NCI-H2171 (cell line): ENCODE data around the gene CLBA1.

Source experiments
- DNase-seq: peaks from one replicate; lab custom pipeline; 2025; lab: John Stamatoyannopoulos, UW

The CLBA1 gene

DNA sequence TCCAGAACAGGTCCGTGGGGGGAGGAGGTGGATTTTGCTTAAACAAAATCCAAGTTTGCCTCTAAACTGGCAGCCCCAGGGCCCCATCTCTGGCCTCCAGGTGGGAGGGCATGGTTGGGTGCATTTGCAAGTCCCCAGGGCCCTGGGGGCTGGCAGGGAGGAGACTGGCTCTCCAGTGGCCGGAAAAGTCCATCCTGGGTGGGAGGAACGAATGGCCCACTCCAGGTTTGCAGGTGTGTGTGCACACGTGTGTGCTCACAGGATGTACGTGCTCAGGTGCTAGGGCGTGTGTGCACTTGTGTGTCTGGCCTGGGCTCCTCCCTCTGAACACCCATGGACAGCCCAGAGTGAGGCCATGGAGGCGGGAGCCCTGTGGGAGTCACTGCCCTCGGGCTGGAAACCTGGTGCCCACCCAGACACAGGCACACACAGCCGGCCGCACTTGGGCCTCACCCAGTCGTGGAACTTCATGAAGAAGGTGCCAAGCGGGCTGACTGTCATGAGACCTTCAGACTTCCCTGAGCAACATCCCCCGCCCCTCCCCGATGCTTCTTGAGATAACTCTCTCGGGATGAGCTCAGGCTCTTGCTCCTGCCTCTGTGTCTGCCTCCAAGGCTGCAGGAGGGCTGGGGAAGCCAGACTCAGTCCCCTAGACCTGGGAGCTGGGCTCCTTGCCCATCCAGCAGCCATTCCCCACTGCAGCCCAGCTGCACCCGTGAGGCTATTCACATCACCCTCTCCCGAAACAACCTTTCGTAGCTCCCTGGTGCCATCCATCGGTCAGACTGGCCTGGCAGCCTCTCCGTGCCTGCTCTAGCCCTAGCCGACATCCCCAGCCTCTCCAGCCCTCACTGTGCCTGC, 16.8 kb upstream of the CLBA1 start:
- peak; percentile 45 for DNase-seq

DNA sequence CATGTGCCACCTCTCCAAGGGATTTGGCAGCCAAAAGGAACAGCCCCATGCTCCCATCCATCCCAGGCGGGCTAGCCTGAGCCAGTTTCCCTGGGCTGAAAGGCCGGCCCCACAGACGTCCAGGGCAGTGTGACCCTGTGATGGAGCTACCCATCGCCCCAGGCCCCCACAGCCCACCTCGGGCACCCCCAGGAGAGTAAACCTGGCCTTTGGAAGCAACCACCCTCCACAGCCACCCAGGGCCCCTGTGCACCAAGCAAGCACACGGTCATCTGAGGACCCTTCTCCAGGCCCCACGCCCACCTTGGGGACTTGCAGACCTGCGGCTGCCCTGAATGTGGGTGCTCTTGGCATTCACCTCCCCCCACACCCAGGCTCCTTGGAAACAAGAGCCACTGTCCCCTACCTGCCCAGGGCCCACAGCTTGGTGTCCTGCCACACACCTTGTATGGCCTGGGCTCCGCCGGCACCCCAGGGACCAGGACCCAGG, 15.8 kb upstream of the CLBA1 start:
- DNase-seq = no peak

DNA sequence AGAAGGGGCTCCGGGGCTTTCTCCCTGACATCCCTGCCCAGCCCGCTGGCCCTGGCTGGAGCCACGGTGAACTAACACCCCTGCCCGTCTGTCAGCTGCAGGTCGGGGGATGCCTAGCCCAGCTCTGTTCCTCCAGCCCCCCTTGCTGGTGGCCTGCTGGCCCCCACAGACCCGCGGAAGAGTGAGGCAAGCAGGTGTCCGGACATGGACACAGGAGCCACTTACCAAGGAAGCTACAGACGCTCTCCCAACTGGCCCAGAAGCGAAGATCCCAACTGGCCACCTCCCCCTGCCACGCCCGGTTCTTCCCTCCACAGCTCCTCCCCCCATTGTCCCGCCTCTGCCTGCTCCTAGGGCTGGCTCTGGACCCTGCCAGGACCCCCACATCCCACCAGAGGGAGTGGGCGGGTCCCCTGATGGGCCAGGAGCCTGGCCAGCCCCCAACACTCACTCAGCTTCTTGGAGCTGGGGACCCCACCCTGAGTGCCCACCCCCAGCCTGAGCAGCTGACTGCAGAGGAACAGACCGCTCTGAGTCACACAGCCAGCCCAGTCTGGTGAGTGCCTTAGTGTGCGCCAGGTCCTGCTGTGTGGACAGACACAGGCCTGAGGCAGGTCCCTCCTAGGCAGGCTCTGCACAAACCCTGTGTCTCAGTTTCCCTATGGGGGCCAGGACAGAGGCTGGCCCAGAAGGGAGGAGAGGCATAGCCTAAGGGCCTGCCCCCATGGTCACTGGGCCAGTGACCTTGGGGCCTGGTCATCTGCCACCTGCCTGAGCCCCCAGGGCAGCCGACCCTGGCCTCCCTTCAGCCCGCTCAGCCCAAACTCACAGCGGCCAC, 15.1 kb upstream of the CLBA1 start:
- no peak for DNase-seq

DNA sequence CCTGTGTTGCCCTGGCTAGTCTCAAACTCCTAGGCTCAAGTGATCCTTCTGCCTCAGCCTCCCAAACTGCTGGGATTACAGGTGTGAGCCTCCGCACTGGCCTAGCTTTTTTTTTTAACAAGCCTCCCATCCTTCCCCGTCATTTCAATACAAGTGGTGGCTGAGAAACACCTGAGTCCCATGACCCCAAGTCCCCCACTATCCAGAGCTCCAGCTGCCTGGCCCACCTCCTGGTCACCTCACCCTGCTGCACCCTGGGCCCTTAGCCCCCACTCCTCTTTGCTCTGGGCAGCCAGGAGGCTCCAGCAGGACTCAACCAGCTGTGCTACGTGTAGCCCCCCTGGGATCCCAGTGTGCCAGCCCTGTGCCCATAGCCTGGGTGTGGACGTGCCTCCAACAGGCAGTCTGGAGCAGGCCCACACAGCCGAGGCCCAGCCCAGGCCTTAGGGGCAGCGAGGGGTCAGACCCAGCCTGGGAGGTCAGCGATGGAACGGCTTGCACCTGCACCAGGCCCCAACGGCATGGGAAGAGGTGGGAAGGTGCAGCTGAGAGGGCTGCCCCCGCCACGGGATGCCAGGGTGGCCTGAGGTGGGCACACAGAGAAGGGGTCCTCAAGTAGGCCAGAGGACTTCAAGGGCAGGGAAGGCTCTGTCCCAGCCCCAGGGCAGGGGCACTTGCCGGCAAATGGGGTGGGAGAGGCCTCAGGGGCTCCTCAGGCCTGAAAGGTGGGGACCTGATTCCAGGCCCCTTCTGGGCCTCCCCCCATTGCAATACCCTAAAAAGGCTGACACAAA, 13.9 kb upstream of the CLBA1 start:
- DNase-seq = no peak

DNA sequence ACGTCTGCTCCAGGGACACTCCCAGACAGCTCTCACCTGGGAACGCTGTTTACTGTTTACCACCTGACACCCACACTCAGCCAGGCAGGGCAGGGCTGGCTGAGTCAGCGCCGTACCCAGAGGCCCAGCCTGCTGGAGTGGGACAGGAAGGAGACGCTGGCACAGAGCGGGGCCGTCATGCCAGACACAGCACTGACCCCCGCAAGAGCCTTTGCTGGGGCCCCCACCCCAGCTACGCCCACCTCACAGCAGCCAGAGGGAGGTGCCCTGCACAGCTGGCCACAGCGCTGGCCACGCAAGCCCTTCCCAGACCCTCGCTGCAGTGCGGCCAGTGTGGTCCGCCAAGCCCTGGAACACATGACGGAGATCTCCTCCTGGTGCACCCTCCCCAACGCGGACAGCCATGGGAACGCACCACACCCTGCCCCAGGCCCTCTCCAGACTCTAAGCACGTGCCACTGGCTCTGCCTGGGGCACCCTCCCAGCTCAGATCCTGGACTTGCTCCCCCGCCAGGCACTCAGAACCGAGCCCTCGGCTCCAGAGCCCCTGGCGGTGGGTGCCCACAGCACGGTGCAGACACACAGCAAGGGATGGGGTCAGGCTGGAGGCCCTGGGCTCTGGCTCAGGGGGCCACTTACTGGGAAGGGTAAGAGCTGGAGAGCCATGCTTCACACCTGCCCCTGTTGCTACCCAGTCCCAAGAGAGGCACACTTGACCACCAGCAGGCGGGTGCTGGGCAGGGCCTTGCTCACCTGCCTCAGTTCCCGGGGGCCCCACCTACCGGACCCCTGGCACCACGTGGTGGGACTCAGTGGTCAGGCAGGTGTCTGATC, 13.1 kb upstream of the CLBA1 start:
- peak; percentile 66 for DNase-seq

DNA sequence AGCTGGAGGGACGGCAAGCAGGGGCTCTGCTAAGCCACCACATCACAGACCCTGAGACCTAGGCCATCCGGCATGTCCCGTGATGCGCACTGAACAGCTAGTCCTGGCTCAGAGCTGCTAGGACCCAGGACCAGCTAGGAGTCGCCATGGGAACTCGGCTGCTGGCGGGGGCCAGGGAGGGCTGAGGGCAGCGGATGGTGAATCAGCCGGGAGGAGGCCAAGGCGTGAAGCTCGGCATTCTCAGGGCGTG, 12.5 kb upstream of the CLBA1 start:
- no peak for DNase-seq

DNA sequence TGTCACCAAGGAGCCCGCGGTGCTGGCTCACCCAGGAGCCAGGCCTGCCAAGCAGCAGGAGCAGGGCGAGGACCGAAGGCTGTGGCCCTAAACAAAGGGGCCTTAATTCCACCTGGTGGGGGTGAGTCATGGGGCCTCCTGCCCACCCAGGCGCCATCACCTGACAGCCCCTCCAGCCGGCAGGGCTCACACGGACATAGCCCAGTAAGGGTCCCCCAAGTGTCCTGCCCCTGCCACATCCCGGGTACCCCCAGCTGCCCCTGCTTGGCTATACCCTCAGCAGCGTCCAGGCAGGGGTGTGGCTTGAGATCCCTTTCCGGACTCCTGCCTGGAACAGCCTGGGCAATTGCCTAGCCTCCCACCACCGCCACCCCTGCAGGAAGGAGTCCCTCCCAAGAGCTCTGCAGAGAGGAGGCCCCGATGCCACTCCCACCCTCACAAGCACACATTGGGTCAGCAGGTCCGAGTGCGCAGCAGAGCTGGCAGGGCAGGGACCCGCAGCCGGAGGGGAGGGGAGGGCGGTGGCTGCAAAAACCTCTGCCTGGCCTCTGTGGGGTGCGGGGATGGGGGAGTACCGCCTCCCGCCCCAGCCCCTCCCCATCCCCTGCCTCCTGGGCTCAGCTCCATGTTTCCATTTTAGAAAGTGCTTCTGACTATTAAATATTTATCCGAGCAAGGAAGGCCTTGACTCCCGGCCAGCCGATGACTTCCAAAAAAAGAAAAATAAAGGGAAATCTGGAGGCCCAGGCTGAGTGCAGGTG, 12.0 kb upstream of the CLBA1 start:
- DNase-seq = no peak

DNA sequence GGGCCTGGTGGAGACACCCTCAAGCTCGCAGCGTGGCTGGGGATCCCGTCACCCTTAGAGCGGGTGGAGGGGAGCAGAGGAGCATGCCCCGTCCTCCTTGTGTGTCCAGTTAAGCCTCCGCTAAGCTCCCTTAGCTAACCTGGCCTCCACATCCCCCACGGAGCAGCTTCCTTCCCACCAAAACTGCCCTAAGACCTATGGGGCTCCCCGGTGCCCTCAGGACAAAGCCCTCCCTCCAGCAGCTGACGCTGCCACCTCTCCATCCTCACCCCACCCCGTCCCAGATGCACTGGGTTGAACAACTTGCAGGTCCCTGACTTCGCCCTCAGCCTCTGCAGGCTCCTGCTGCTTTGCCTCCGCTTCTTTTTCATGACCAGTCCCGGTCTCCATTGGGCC, 11.4 kb upstream of the CLBA1 start:
- no peak for DNase-seq

DNA sequence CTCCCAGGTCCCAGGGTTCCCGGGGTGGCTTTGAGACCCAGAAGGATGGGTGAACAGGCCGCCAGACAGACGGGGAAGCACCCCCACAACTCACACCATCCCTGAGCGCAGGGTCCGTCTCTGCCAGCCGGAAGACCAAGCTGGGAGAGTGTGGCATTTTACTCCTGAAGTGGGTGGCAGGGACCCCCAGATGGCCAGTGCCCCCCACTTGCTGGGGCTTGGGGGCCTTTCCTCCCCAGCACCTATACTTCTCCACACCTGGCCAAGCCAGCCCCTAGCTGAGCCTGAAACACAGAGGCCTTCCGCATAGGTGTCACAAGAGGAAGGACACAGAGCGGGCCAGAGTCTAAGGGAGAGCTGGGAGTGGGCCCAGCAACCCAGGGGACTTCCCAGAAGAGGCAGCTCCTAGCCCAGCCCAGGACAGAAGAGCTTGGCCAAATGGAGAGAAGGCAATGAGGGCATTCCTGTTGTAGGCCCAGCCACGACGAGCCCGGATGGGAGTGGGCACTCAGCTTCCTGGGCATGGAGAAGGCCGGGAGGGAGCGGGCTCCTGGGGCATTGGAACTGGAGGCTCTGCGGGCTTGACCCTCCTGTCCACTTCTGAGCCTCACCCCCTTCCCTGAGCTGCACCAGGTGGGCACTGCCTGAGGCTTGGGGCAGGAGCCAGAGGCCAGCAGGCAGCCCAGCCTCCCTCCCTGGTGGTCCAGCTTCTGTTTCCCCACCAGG, 10.8 kb upstream of the CLBA1 start:
- no peak for DNase-seq

DNA sequence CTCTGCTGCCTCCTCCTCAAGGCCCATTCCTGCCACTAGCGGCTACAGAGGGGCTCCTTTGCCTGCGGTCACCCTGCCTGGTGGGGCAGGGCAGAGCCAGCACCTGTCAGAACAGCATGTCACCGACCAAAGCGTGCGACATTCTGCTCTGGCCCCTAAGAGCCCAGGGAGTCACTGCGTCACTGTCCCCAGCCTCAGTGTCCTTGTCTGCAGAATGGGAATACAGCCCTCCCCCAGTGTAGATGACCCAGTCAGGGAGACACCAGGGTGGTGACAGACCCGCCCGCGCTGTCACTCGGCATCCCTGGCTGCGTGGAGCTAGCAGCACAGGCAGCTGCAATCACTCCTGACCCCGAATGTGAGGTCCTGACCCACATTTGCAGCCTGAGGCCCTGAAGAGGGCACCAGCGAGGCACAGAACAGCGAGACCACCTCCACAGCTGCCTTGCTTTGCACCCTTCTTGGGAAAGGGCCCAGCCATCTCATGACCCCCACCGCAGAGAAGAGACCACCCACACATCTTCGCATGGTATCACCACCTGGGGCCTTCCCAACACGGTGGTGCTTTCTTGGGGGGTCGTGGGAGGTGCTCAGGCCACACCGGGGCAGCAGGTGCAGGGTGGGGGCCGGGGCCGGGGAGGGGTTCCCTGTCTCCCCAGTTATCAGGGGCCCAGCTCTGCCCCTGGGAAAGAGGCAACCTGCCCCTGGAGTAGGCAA, 9.9 kb upstream of the CLBA1 start:
- DNase-seq = no peak

DNA sequence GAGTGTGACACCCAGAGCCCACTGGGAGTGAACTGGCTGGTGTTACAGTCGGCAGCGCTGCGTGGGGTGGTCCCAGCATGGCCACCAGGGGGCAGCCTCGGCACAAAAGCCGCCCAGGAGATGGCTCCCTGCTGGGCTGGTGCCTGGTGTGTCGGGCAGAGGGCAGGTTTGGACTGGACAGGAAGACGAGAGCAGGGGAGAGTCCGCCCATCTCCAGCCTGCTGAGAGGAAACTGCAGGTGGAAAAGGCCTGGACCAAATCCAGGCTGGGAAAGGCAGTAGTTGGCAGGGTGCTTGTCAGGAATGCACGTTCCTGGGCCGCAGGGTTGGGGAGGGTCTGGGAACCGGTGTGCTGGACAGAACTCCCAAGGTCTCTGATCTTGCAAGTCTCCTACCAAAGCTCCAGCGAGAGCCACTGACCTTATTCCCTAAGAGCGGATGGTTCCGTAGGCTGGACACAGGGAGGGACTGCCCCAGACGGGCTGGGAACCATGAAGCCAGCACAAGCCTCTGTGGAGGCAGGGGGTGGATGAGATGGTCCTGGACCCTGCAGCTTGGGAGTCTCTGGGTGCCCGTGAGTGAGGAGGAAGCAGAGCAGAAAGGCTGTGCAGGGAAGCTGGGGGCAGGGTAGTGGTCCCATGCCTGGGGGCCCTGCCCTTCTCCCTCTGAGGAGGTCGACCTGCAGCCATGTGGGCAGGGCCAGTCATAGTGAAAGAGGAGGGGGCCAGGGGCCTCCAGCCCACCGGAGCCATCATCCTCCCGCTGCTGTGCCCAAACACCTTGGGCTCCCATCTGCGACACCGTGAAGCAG, 9.2 kb upstream of the CLBA1 start:
- DNase-seq = peak; percentile 48

DNA sequence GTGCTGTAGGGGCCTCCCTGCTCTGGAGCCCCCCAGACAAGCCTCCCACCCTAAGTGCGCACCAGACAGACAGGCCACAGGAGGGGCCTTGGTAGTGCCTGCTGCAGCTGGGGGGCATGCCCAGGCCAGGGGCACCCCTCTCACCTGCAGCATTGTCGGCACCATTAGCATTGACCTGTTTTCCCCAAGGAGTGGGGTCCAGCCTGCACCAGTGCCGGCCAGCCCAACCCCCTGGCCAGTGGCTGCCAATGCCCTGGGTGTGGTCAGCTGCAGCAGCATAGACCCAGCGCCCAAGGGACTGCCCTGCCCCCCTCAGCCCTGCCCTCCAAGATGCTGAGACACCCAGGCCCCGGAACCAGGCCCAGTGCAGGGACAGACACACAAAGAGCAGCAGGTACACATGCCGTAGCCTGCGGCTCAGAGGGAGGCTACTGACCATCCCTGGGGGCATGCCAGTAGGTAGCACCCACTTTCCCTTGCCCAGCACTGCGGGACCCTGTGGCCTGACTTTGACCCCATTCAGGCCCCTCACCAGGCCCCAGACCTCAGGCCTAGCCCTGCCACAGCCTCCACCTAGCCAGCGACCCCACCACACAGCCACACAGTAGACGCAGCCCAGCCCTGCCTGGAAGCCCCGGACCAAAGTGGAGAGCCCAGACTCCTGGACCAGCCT, 8.4 kb upstream of the CLBA1 start:
- no peak for DNase-seq

DNA sequence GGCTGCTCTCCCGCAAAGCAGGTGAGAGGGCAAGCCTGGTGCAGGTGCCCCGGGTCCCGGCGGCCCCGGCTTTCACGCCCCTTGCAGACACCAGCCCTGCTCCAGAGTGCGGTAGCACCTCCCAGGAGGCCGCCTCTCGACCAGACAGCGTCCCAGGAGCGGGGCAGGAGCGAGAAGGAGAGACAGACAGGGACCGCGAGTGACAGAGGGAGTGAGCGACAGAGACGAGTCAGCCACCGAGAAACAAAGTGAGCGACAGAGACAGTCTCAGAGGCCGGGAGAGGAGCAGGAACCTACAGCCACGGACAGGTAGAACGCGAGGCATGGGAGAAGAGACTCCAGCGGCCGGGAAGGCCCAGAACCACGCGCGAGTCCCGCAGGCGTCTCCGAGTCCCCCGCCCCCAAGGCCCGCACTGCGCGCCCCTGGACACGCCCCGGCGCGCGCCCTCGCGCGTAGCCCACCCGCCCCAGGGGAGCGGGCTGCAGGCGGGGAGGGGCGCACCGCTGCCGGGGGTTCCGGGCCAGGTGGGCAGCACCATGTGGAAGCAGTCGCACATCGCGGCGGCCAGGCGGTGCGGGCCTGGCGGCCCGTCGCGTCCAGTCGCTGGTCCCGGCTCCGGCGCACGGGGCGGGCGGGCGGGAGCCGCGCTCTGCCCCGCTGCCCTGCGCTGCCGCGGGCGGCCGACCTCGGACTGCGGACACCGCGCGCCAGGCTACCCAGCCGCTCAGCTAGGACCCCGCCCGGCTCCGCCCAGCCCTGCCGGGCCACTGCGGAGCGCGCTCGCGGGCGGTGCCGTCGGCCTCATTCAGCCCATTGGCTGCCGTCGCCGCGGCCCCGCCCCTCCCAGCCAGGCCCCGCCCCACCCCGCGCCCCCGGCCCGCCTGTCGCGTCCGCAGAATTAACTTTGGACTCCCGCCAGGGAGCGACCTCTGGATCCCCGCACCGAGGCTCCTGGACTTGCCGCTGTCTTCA, 7.6 kb upstream of the CLBA1 start, which contains the start of gene AHNAK2:
TSS of gene AHNAK2 (minus strand) at position 694 of the 973 bp plus-strand sequence. CDS start at position 557, 137 bp downstream.
- DNase-seq = peak; percentile 76

DNA sequence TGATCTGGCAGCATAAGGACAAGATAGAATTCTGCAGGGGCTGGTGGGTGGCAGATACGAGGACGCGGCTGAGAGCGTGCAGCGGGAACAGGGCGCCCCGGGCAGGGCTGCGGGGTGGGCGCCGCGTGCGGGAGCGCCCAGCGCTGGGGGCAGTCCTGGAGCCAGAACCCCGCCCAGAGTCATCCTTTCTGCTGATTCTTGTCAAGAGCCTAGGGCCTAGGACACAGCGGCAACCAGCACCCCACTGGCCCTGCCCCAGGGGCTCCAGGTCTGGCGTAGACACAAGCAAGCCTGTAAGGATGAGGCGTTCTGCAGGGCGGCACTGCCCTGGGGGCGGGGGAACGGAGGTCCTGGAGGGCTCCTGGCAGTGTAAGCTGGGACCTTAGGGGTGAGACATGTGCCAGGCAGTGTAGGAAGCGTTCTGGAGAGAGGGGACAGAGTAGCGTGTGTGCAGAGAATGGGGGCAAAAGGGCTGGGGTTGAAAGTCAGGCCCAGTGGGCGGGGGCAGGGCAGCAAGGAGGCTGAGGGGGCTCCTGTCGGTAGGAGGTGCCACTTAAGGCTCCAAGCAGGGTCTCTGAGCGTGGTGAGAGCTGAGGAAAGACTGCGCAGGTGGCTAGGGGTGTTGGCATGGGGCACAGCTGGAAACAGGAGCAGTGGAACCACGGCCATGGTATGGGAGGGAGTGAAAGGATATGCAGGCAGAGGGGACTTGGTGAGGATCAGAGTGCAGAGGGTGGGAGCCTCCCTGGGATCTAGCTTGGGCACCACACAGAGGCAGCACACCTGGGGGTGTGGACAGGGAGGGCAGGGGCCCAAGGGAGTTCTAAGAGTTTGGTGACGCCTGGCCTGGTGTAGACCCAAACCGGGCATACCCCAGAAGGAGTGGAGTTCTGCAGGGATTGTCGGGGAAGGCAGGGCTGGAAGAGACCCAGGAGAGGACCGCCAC, 6.6 kb upstream of the CLBA1 start:
- DNase-seq = no peak

DNA sequence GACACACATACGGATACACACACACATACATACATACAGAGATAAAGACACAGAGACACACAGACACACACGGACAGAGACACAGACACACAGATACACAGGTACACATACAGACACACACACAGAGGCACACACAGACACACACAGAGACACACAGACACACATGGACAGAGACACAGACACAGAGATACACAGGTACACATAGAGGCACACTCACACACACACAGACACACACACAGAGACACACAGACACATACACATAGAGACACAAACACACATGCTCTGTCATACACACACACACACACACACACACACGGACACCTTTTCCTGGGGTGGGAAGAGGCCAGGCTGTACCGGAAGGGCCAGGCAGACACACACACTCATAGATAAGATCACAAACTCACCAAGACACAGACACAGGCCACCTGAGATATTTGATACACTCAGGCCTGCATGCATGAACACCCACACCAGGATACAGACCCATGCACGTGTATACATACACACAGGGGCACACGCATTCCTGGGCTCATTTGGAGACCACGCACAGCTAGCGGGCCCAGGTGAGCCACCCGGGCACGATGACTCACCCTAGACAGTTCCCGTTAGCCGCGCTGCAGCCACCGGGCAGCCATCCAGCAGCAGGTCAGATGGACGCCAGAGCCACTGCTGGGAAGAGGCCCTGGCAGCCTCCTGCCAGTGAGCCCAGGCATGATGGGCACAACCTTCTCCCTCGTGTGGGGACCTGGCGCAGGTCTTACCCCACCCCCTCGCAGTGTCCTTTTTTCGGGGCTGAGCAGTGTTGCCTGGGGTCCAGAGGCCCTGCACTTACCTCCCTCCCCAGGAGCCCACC, 5.6 kb upstream of the CLBA1 start:
- no peak for DNase-seq
